MM.1S (cell line): ENCODE measurements around the gene CCDC86.

Experiments used
- EZH2phosphoT487 ChIP-seq: fragments of 300-600 bp; sonication (generic); IDR thresholded peaks from 2 replicates; pipeline ENCODE4 v1.6.1; 2018; ENCODE audit warnings: antibody characterized with exemption, low read length
- TF ChIP-seq, protein P1 (sequence below): fragments of 300-600 bp; sonication (generic); IDR thresholded peaks from 2 replicates; pipeline ENCODE4 v1.5.1; 2016; ENCODE audit warnings: antibody characterized with exemption, low read length, mixed read lengths

DNA sequence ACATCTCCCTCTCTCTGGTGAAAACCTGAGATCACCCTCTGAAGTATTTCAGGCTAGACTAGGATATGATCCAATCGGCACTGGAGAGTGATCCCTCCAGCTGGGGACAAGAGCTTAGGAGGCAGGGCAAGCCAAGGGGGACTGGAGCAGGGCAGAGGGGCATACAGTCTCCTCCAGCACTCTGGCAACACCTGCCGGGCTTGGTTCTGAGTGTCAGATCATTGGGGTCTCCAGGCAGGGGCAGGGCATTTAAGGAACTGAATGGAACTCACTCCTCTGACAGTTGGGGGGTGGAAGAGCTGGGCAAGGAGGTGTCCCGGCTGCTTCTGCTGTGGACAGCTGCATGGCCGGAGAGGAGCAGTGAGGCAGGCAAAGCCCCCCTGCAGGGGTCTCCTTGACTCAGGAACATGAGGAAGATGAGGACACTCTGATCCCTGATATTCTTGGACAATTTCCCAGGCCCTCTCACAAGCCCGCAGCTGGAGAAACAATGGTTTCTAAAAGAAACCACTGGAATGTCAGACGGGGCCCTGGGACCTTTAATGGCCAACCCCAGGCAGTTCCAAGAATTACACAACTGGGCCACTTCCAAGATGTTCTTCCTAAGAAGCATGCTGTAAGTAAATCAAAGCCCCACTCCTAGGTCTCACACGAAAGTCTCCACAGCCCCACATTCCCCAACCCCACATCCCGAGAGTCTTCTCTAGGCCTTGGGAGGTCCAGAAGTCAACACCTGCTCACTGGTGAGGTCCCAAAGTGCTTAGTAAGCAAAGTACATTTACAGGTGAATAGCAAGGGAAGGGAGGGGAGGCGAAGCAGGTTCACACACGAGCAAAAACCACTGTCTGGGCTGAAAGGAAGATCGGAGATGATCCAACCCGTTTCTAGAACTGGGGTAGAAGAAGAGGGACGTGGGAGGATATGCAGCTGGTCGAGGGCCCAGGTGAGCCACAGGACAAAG lies 1.2 kb upstream of the CCDC86 start:
- TF ChIP-seq, protein P1, sequence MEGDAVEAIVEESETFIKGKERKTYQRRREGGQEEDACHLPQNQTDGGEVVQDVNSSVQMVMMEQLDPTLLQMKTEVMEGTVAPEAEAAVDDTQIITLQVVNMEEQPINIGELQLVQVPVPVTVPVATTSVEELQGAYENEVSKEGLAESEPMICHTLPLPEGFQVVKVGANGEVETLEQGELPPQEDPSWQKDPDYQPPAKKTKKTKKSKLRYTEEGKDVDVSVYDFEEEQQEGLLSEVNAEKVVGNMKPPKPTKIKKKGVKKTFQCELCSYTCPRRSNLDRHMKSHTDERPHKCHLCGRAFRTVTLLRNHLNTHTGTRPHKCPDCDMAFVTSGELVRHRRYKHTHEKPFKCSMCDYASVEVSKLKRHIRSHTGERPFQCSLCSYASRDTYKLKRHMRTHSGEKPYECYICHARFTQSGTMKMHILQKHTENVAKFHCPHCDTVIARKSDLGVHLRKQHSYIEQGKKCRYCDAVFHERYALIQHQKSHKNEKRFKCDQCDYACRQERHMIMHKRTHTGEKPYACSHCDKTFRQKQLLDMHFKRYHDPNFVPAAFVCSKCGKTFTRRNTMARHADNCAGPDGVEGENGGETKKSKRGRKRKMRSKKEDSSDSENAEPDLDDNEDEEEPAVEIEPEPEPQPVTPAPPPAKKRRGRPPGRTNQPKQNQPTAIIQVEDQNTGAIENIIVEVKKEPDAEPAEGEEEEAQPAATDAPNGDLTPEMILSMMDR = no peak
- no peak for TF ChIP-seq EZH2phosphoT487
